NCI-H2081 (cell line): ENCODE measurements around the gene GPR37.

Experiments used
- DNase-seq, 2 experiments: peaks; one replicate each; lab custom pipeline; 2025; lab: John Stamatoyannopoulos, UW

The GPR37 gene

GRCh38 chr7:124765401-124766352, at the start of gene GPR37:
Gene GPR37, minus strand, starts transcription at chr7:124765792. Its CDS starts 816 bp downstream, at chr7:124764976.
- DNase-seq = peak; percentile 77 to 79

GRCh38 chr7:124813994-124814798, 48.6 kb upstream of the GPR37 start:
- DNase-seq = no peak

GRCh38 chr7:124812764-124813163, 47.2 kb upstream of the GPR37 start:
- DNase-seq = no peak

GRCh38 chr7:124811341-124811740, 45.7 kb upstream of the GPR37 start:
- no peak for DNase-seq

GRCh38 chr7:124810605-124811004, 45.0 kb upstream of the GPR37 start:
- DNase-seq = no peak

- DNase-seq = no peak
These were observed 42.6 kb upstream of the GPR37 start for GRCh38 chr7:124808206-124808605.

- DNase-seq = no peak
These were observed 35.8 kb upstream of the GPR37 start for GRCh38 chr7:124801330-124801895.

GRCh38 chr7:124800386-124800785, 34.8 kb upstream of the GPR37 start:
- DNase-seq = no peak

GRCh38 chr7:124799448-124799847, 33.9 kb upstream of the GPR37 start:
- DNase-seq = no peak

GRCh38 chr7:124796771-124797170, 31.2 kb upstream of the GPR37 start:
- no peak for DNase-seq

- DNase-seq = no peak
These were observed 27.1 kb upstream of the GPR37 start for GRCh38 chr7:124792696-124793095.

- DNase-seq = no peak
These were observed 26.4 kb upstream of the GPR37 start for GRCh38 chr7:124792002-124792401.

- DNase-seq = no peak
These were observed 25.8 kb upstream of the GPR37 start for GRCh38 chr7:124791426-124791825.

- no peak for DNase-seq
These were observed 25.1 kb upstream of the GPR37 start for GRCh38 chr7:124790645-124791044.

GRCh38 chr7:124785994-124786393, 20.4 kb upstream of the GPR37 start:
- DNase-seq = no peak

- DNase-seq = peak; percentile 54 to 57
These were observed 19.6 kb upstream of the GPR37 start for GRCh38 chr7:124784879-124785818.

- no peak for DNase-seq
These were observed 17.7 kb upstream of the GPR37 start for GRCh38 chr7:124783271-124783670.

GRCh38 chr7:124781907-124782734, 16.5 kb upstream of the GPR37 start:
- DNase-seq = no peak

- no peak for DNase-seq
These were observed 15.8 kb upstream of the GPR37 start for GRCh38 chr7:124781418-124781817.

- no peak for DNase-seq
These were observed 15.0 kb upstream of the GPR37 start for GRCh38 chr7:124780608-124781007.
